Nephron progenitor cell (in vitro differentiated cells): Measurements from ENCODE around the gene KBTBD2.

ENCODE experiments used
- DNase-seq: peaks from one replicate; pipeline ENCODE4 v3.0.0; 2021
- H3K27ac Mint-ChIP-seq: 2 replicates; pipeline ENCODE4 v1.8.0; 2021; ENCODE audit warnings: mild to moderate bottlenecking, moderate library complexity, mixed read lengths
- H3K27me3 Mint-ChIP-seq: 2 replicates; pipeline ENCODE4 v1.8.0; 2021; ENCODE audit warnings: mild to moderate bottlenecking, low read depth, mixed read lengths; ENCODE audit not compliant: poor library complexity
- H3K36me3 Mint-ChIP-seq: 2 replicates; pipeline ENCODE4 v1.8.0; 2021; ENCODE audit warnings: low read depth, mixed read lengths
- H3K4me1 Mint-ChIP-seq: 2 replicates; pipeline ENCODE4 v1.8.0; 2021; ENCODE audit warnings: mixed read lengths
- H3K4me3 Mint-ChIP-seq: 2 replicates; pipeline ENCODE4 v1.8.0; 2021; ENCODE audit warnings: mild to moderate bottlenecking, moderate library complexity, mixed read lengths
- H3K9me3 Mint-ChIP-seq: 2 replicates; pipeline ENCODE4 v1.8.0; 2021; ENCODE audit warnings: mild to moderate bottlenecking, moderate library complexity, mixed read lengths
- CTCF ChIP-seq: fragments of 200-600 bp; sonication (generic); IDR thresholded peaks from 2 replicates; pipeline ENCODE4 v1.5.0; 2021; ENCODE audit warnings: antibody characterized with exemption

KBTBD2 gene

GRCh38 chr7:32891043-32891799 is at the start of gene KBTBD2:
Gene KBTBD2 (minus strand): TSS chr7:32891760. CDS start chr7:32879604, 12,156 bp downstream.
- Mint-ChIP-seq H3K27me3 (no peaks in the 10 kb centered on the region), H3K27ac (peak within 1 kb of the TSS; percentile 100), H3K9me3 (no peaks in the 10 kb centered on the region), H3K4me1 (peaks cover 64% of the 10 kb centered on the region), H3K36me3 (no peaks in the 10 kb centered on the region), H3K4me3 (peak within 1 kb of the TSS; percentile 89)
- peak; percentile 84 for DNase-seq
- no peak for TF ChIP-seq CTCF

GRCh38 chr7:32941181-32941580 is 49.6 kb upstream of the KBTBD2 start:
- TF ChIP-seq CTCF: no peak
- no peak for DNase-seq
- peaks cover 20% of the 10 kb centered on the region for H3K36me3 Mint-ChIP-seq
- H3K4me1 Mint-ChIP-seq: peaks cover 40% of the 10 kb centered on the region
- H3K4me3 Mint-ChIP-seq: peak overlapping the region; percentile 97
- peaks cover 15% of the 10 kb centered on the region for H3K27me3 Mint-ChIP-seq
- H3K9me3 Mint-ChIP-seq: peaks cover 29% of the 10 kb centered on the region
- H3K27ac Mint-ChIP-seq: no peak overlapping the region

- H3K4me3 Mint-ChIP-seq: no peak overlapping the region
- DNase-seq: no peak
Observed at GRCh38 chr7:32937344-32938174, 46.0 kb upstream of the KBTBD2 start.

GRCh38 chr7:32936689-32937088 is 45.1 kb upstream of the KBTBD2 start:
- no peaks in the 10 kb centered on the region for H3K9me3 Mint-ChIP-seq
- H3K27me3 Mint-ChIP-seq: no peaks in the 10 kb centered on the region
- no peak for TF ChIP-seq CTCF
- peaks cover 44% of the 10 kb centered on the region for H3K36me3 Mint-ChIP-seq
- H3K4me3 Mint-ChIP-seq: no peak overlapping the region
- H3K4me1 Mint-ChIP-seq: peaks cover 33% of the 10 kb centered on the region
- no peak for DNase-seq
- H3K27ac Mint-ChIP-seq: no peak overlapping the region

More at GRCh38 chr7:32937344-32938174, 46.0 kb upstream of the KBTBD2 start:
- H3K9me3 Mint-ChIP-seq: no peaks in the 10 kb centered on the region
- peaks cover 38% of the 10 kb centered on the region for H3K36me3 Mint-ChIP-seq
- peaks cover 40% of the 10 kb centered on the region for H3K4me1 Mint-ChIP-seq
- H3K27me3 Mint-ChIP-seq: peaks cover 4% of the 10 kb centered on the region
- no peak for TF ChIP-seq CTCF
- peak overlapping the region; percentile 88 for H3K27ac Mint-ChIP-seq

GRCh38 chr7:32935558-32935957 is 44.0 kb upstream of the KBTBD2 start:
- H3K27ac Mint-ChIP-seq: no peak overlapping the region
- no peak for DNase-seq
- peaks cover 24% of the 10 kb centered on the region for H3K4me1 Mint-ChIP-seq
- no peak overlapping the region for H3K4me3 Mint-ChIP-seq
- peaks cover 48% of the 10 kb centered on the region for H3K36me3 Mint-ChIP-seq
- no peaks in the 10 kb centered on the region for H3K27me3 Mint-ChIP-seq
- TF ChIP-seq CTCF: no peak
- H3K9me3 Mint-ChIP-seq: no peaks in the 10 kb centered on the region
